Measurements from ENCODE around the gene CPEB1.

Gene CPEB1

GRCh38 chr15:82647045-82647834, at the start of gene CPEB1:
Gene CPEB1 (minus strand): TSS chr15:82647363. CDS start chr15:82628459, 18,904 bp downstream.
- TF ChIP-seq EP300 (IDR thresholded peaks at IDR 0.05; ENCODE audit: borderline replicate concordance): 0 out of 2 replicates have a peak, but pooled peaks have one; percentile 11
- TF ChIP-seq, protein P1, sequence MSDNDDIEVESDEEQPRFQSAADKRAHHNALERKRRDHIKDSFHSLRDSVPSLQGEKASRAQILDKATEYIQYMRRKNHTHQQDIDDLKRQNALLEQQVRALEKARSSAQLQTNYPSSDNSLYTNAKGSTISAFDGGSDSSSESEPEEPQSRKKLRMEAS (IDR thresholded peaks at IDR 0.05): peak; percentile 87
- no peak for TF ChIP-seq FOXM1 (IDR thresholded peaks at IDR 0.05; ENCODE audit: borderline replicate concordance, low read depth)
- TF ChIP-seq, protein P2, sequence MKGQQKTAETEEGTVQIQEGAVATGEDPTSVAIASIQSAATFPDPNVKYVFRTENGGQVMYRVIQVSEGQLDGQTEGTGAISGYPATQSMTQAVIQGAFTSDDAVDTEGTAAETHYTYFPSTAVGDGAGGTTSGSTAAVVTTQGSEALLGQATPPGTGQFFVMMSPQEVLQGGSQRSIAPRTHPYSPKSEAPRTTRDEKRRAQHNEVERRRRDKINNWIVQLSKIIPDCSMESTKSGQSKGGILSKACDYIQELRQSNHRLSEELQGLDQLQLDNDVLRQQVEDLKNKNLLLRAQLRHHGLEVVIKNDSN (IDR thresholded peaks at IDR 0.05): peak; percentile 89
- TF ChIP-seq, protein P3, sequence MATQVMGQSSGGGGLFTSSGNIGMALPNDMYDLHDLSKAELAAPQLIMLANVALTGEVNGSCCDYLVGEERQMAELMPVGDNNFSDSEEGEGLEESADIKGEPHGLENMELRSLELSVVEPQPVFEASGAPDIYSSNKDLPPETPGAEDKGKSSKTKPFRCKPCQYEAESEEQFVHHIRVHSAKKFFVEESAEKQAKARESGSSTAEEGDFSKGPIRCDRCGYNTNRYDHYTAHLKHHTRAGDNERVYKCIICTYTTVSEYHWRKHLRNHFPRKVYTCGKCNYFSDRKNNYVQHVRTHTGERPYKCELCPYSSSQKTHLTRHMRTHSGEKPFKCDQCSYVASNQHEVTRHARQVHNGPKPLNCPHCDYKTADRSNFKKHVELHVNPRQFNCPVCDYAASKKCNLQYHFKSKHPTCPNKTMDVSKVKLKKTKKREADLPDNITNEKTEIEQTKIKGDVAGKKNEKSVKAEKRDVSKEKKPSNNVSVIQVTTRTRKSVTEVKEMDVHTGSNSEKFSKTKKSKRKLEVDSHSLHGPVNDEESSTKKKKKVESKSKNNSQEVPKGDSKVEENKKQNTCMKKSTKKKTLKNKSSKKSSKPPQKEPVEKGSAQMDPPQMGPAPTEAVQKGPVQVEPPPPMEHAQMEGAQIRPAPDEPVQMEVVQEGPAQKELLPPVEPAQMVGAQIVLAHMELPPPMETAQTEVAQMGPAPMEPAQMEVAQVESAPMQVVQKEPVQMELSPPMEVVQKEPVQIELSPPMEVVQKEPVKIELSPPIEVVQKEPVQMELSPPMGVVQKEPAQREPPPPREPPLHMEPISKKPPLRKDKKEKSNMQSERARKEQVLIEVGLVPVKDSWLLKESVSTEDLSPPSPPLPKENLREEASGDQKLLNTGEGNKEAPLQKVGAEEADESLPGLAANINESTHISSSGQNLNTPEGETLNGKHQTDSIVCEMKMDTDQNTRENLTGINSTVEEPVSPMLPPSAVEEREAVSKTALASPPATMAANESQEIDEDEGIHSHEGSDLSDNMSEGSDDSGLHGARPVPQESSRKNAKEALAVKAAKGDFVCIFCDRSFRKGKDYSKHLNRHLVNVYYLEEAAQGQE (IDR thresholded peaks at IDR 0.05; ENCODE audit: low read depth): no peak
- peak; percentile 73 for TF ChIP-seq EGR1 (IDR thresholded peaks at IDR 0.05)
- TF ChIP-seq TCF12 (IDR thresholded peaks at IDR 0.05; ENCODE audit: low read depth): peak; percentile 30; the same call in 1 of the 2 replicates

- TF ChIP-seq FOXM1 (IDR thresholded peaks at IDR 0.05; ENCODE audit: borderline replicate concordance, low read depth) (no peak), ZBTB7A (IDR thresholded peaks at IDR 0.05; ENCODE audit: low read depth) (no peak), YY1 (IDR thresholded peaks at IDR 0.05; ENCODE audit: low read depth) (no peak)
These were observed 45.0 kb upstream of the CPEB1 start for GRCh38 chr15:82692171-82692570.

GRCh38 chr15:82689147-82689546, 42.0 kb upstream of the CPEB1 start:
- TF ChIP-seq, protein P2 (IDR thresholded peaks at IDR 0.05): no peak
- TF ChIP-seq CEBPB (IDR thresholded peaks at IDR 0.05) (no peak), RAD21 (IDR thresholded peaks at IDR 0.05; ENCODE audit: low read depth) (no peak), YY1 (IDR thresholded peaks at IDR 0.05; ENCODE audit: low read depth) (no peak), ZBTB7A (IDR thresholded peaks at IDR 0.05; ENCODE audit: low read depth) (no peak), TCF12 (IDR thresholded peaks at IDR 0.05; ENCODE audit: low read depth) (no peak), EGR1 (IDR thresholded peaks at IDR 0.05) (no peak), TEAD4 (IDR thresholded peaks at IDR 0.05) (no peak), NFIC (IDR thresholded peaks at IDR 0.05) (no peak), EP300 (IDR thresholded peaks at IDR 0.05; ENCODE audit: borderline replicate concordance) (no peak)
- TF ChIP-seq, protein P3 (IDR thresholded peaks at IDR 0.05; ENCODE audit: low read depth): no peak

DNA sequence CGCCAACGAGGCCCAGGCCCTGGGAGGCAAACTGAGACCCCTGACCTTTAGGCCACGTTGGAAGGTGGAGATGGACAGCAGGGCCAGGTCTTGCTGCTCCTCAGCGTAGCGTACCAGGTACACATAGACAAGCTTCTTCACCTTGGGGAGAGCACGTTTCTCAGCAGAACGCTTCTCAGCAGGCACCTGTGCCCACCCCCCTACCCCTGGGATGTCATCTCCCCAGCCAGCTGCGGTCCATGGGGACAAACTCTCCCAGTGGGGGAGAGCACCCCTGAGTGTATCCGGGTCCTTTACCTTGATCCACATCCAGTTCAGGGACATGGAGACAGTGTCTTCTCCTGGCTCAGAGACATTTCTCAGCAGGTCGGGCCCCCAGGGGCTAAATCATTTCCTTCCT, 41.5 kb upstream of the CPEB1 start:
- TF ChIP-seq TAF1 (IDR thresholded peaks at IDR 0.05; ENCODE audit: low read depth) (no peak), ZBTB7A (IDR thresholded peaks at IDR 0.05; ENCODE audit: low read depth) (no peak), TCF12 (IDR thresholded peaks at IDR 0.05; ENCODE audit: low read depth) (no peak), CEBPB (IDR thresholded peaks at IDR 0.05) (no peak)
- TF ChIP-seq, protein P3 (IDR thresholded peaks at IDR 0.05; ENCODE audit: low read depth): no peak
- TF ChIP-seq, protein P1 (IDR thresholded peaks at IDR 0.05): no peak

DNA sequence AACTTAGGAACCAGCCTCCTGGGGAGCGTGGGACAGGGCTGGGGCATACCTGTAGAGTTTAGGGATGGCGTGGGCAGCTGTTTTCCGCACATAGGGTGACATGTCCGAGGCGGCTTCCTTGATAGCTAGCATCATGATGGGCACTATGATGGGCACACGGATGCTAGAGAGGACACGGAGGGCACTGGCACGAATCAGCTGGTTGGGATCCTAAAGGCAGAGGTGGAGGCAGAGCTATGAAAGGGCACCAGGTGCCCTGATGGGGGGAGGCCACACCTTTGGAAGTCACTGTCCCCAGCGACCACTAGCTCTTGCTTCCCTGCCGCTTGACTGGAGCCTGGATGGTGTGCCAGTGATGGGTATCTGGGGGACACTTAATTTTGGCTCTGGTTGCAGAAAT, 34.2 kb upstream of the CPEB1 start:
- TF ChIP-seq ZBTB7A (IDR thresholded peaks at IDR 0.05; ENCODE audit: low read depth) (no peak), CEBPB (IDR thresholded peaks at IDR 0.05) (no peak), YY1 (IDR thresholded peaks at IDR 0.05; ENCODE audit: low read depth) (no peak), FOXM1 (IDR thresholded peaks at IDR 0.05; ENCODE audit: borderline replicate concordance, low read depth) (no peak), CREB1 (IDR thresholded peaks at IDR 0.05; ENCODE audit: low read depth) (no peak), TCF12 (IDR thresholded peaks at IDR 0.05; ENCODE audit: low read depth) (no peak), EP300 (IDR thresholded peaks at IDR 0.05; ENCODE audit: borderline replicate concordance) (no peak), TAF1 (IDR thresholded peaks at IDR 0.05; ENCODE audit: low read depth) (no peak), EGR1 (IDR thresholded peaks at IDR 0.05) (no peak), RAD21 (IDR thresholded peaks at IDR 0.05; ENCODE audit: low read depth) (no peak), TEAD4 (IDR thresholded peaks at IDR 0.05) (no peak), NFIC (IDR thresholded peaks at IDR 0.05) (no peak)
- TF ChIP-seq, protein P2 (IDR thresholded peaks at IDR 0.05): no peak
- TF ChIP-seq, protein P1 (IDR thresholded peaks at IDR 0.05): no peak
- TF ChIP-seq, protein P3 (IDR thresholded peaks at IDR 0.05; ENCODE audit: low read depth): no peak
